SIG-M5 treated with dmso at 0.1 percent for 504 hours (cell line): ENCODE data around the gene MYRIP.
"Not testable (repeated sequence)": the region's sequence is repeated elsewhere in the genome, so short reads cannot be mapped to it uniquely, and the experiment has no call there.

Source experiments
- DNase-seq: peaks from one replicate; lab custom pipeline; 2025; ENCODE audit not compliant: unreplicated experiment; lab: John Stamatoyannopoulos, UW

MYRIP gene

GRCh38 chr3:40024526-40024925 lies 215.1 kb downstream of the MYRIP start:
- no peak for DNase-seq

- DNase-seq: not testable (repeated sequence)
Observed at GRCh38 chr3:40025892-40026291, 216.5 kb downstream of the MYRIP start.

- DNase-seq: no peak
Observed at GRCh38 chr3:40035177-40035576, 225.8 kb downstream of the MYRIP start.

- no peak for DNase-seq
Observed at GRCh38 chr3:40037582-40037981, 228.2 kb downstream of the MYRIP start.

- DNase-seq: no peak
Observed at GRCh38 chr3:40042752-40043443, 233.5 kb downstream of the MYRIP start.

- no peak for DNase-seq
Observed at GRCh38 chr3:40043444-40043755, 234.0 kb downstream of the MYRIP start.

GRCh38 chr3:40044487-40044886 lies 235.1 kb downstream of the MYRIP start:
- DNase-seq: no peak

GRCh38 chr3:40045051-40045450 lies 235.6 kb downstream of the MYRIP start:
- DNase-seq: no peak

- no peak for DNase-seq
Observed at GRCh38 chr3:40046149-40046548, 236.7 kb downstream of the MYRIP start.

- no peak for DNase-seq
Observed at GRCh38 chr3:40047406-40047805, 238.0 kb downstream of the MYRIP start.

- no peak for DNase-seq
Observed at GRCh38 chr3:40053663-40054062, 244.3 kb downstream of the MYRIP start.

- no peak for DNase-seq
Observed at GRCh38 chr3:40054568-40055222, 245.3 kb downstream of the MYRIP start.

- no peak for DNase-seq
Observed at GRCh38 chr3:40055361-40055760, 246.0 kb downstream of the MYRIP start.

GRCh38 chr3:40055956-40056355 lies 246.5 kb downstream of the MYRIP start:
- DNase-seq: no peak

GRCh38 chr3:40057077-40057476 lies 247.7 kb downstream of the MYRIP start:
- no peak for DNase-seq

GRCh38 chr3:40057786-40058185 lies 248.4 kb downstream of the MYRIP start:
- no peak for DNase-seq

GRCh38 chr3:40068636-40069035 lies 259.2 kb downstream of the MYRIP start:
- no peak for DNase-seq

GRCh38 chr3:40070816-40071215 lies 261.4 kb downstream of the MYRIP start:
- DNase-seq: no peak

- DNase-seq: no peak
Observed at GRCh38 chr3:40071683-40072238, 262.4 kb downstream of the MYRIP start.

GRCh38 chr3:40073310-40074007 lies 264.1 kb downstream of the MYRIP start:
- DNase-seq: no peak

- not testable (repeated sequence) for DNase-seq
Observed at GRCh38 chr3:40077139-40077538, 267.7 kb downstream of the MYRIP start.
